OCI-LY3 (cell line): Measurements from ENCODE around the gene CCT3.

ENCODE experiments used
- H2AFZ ChIP-seq: fragments of 200-600, 300-600 bp; shearing (Covaris generic); 2 replicates; pipeline ENCODE4 v1.6.0; 2014; ENCODE audit warnings: antibody characterized with exemption, low read depth, low read length
- H3K27ac ChIP-seq: fragments of 200-600, 300-600 bp; sonication (generic); 2 replicates; pipeline ENCODE4 v1.5.1; 2014; ENCODE audit warnings: mild to moderate bottlenecking, low read length, moderate library complexity, mixed read lengths
- H3K27me3 ChIP-seq: fragments of 200-600, 300-600 bp; sonication (generic); 2 replicates; pipeline ENCODE4 v1.6.1; 2014; ENCODE audit warnings: low read depth, low read length, mixed read lengths
- H3K36me3 ChIP-seq: fragments of 200-600, 300-600 bp; sonication (generic); replicated peaks from 2 replicates; pipeline ENCODE3; 2014; ENCODE audit warnings: low read depth, low read length, mixed read lengths
- H3K4me1 ChIP-seq: fragments of 300-600, 200-600 bp; sonication (generic); 2 replicates; pipeline ENCODE4 v1.6.1; 2014; ENCODE audit warnings: low read length, mixed read lengths
- H3K4me2 ChIP-seq: fragments of 200-600, 300-600 bp; sonication (generic); 2 replicates; pipeline ENCODE4 v1.6.1; 2014; ENCODE audit warnings: low read length, mixed read lengths
- H3K4me3 ChIP-seq: fragments of 300-600, 200-600 bp; sonication (generic); 2 replicates; pipeline ENCODE4 v1.5.1; 2014; ENCODE audit warnings: antibody characterized with exemption, mild to moderate bottlenecking, low read length, moderate library complexity
- H3K79me2 ChIP-seq: fragments of 300-600, 200-600 bp; shearing (Covaris generic); 2 replicates; pipeline ENCODE4 v1.6.1; 2014; ENCODE audit warnings: mild to moderate bottlenecking, low read length, mixed read lengths
- H3K9ac ChIP-seq: fragments of 300-600, 200-600 bp; shearing (Covaris generic); 2 replicates; pipeline ENCODE4 v1.6.0; 2014; ENCODE audit warnings: mild to moderate bottlenecking, low read length, moderate library complexity
- H3K9me3 ChIP-seq: fragments of 200-600, 300-600 bp; shearing (Covaris generic); 2 replicates; pipeline ENCODE4 v1.6.1; 2014; ENCODE audit warnings: low read length, mixed read lengths; ENCODE audit not compliant: insufficient read depth
- H4K20me1 ChIP-seq: fragments of 200-600, 300-600 bp; sonication (generic); 2 replicates; pipeline ENCODE4 v1.6.1; 2016; ENCODE audit warnings: low read length, mixed read lengths; ENCODE audit not compliant: insufficient read depth
- EZH2phosphoT487 ChIP-seq: fragments of 200-600 bp; shearing (Covaris generic); IDR thresholded peaks from 2 replicates; pipeline ENCODE4 v1.6.1; 2018; ENCODE audit warnings: antibody characterized with exemption, mixed run types, low read depth
- TF ChIP-seq, protein P1 (sequence below): fragments of 200-600, 300-600 bp; sonication (generic); IDR thresholded peaks from 2 replicates; pipeline ENCODE4 v1.5.1; 2014; ENCODE audit warnings: antibody characterized with exemption, low read length, low read depth

The CCT3 gene

GRCh38 chr1:156376958-156377919 lies 39.1 kb upstream of the CCT3 start:
- Histone ChIP-seq H3K4me3 (no peak overlapping the region), H3K36me3 (no peaks in the 10 kb centered on the region), H3K79me2 (no peaks in the 10 kb centered on the region), H3K27ac (no peak overlapping the region), H3K4me1 (no peaks in the 10 kb centered on the region), H3K4me2 (no peak overlapping the region), H2AFZ (0 out of 2 replicates have a peak overlapping the region, but pooled peaks have one; percentile 18), H3K9me3 (no peaks in the 10 kb centered on the region), H3K9ac (no peak overlapping the region), H4K20me1 (no peaks in the 10 kb centered on the region), H3K27me3 (peaks cover 26% of the 10 kb centered on the region)
- no peak for TF ChIP-seq EZH2phosphoT487

GRCh38 chr1:156376146-156376545 lies 38.1 kb upstream of the CCT3 start:
- Histone ChIP-seq H3K9ac (no peak overlapping the region), H3K4me1 (no peaks in the 10 kb centered on the region)
- TF ChIP-seq EZH2phosphoT487 = no peak
- TF ChIP-seq, protein P1, sequence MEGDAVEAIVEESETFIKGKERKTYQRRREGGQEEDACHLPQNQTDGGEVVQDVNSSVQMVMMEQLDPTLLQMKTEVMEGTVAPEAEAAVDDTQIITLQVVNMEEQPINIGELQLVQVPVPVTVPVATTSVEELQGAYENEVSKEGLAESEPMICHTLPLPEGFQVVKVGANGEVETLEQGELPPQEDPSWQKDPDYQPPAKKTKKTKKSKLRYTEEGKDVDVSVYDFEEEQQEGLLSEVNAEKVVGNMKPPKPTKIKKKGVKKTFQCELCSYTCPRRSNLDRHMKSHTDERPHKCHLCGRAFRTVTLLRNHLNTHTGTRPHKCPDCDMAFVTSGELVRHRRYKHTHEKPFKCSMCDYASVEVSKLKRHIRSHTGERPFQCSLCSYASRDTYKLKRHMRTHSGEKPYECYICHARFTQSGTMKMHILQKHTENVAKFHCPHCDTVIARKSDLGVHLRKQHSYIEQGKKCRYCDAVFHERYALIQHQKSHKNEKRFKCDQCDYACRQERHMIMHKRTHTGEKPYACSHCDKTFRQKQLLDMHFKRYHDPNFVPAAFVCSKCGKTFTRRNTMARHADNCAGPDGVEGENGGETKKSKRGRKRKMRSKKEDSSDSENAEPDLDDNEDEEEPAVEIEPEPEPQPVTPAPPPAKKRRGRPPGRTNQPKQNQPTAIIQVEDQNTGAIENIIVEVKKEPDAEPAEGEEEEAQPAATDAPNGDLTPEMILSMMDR = no peak

GRCh38 chr1:156373546-156373945 lies 35.5 kb upstream of the CCT3 start:
- Histone ChIP-seq H2AFZ (no peak overlapping the region), H3K27me3 (peaks cover 33% of the 10 kb centered on the region), H3K4me3 (no peak overlapping the region), H3K9ac (no peak overlapping the region), H3K27ac (no peak overlapping the region), H3K9me3 (no peaks in the 10 kb centered on the region), H3K36me3 (no peaks in the 10 kb centered on the region), H4K20me1 (no peaks in the 10 kb centered on the region), H3K4me2 (no peak overlapping the region), H3K79me2 (no peaks in the 10 kb centered on the region), H3K4me1 (no peaks in the 10 kb centered on the region)
- TF ChIP-seq, protein P1 = no peak
- no peak for TF ChIP-seq EZH2phosphoT487

More at GRCh38 chr1:156376146-156376545, 38.1 kb upstream of the CCT3 start:
- Histone ChIP-seq H2AFZ (no peak overlapping the region), H3K9me3 (no peaks in the 10 kb centered on the region), H3K27me3 (peaks cover 33% of the 10 kb centered on the region), H3K27ac (no peak overlapping the region), H4K20me1 (no peaks in the 10 kb centered on the region), H3K4me3 (no peak overlapping the region), H3K79me2 (no peaks in the 10 kb centered on the region), H3K36me3 (no peaks in the 10 kb centered on the region), H3K4me2 (no peak overlapping the region)

DNA sequence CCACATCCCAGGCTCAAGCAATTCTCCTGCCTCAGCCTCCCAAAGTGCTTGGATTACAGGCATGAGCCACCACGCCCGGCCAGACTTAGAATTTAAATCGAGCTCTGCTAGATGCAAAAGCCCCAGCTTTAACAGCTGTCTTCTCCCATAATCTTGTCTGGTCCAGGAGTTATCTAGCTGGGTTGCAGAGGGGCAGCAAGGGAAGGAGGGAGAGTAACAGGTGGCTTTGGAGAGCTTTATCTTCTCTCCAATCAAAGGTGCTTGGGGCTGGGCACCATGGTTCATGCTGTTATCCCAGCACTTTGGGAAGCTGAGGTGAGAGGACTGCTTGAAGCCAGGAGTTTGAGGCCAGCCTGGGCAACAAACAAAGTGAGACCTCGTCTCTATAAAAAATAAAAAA lies 34.8 kb upstream of the CCT3 start:
- H3K27me3 ChIP-seq = peaks cover 33% of the 10 kb centered on the region
- no peaks in the 10 kb centered on the region for H3K36me3 ChIP-seq
- H3K79me2 ChIP-seq = no peaks in the 10 kb centered on the region
- H2AFZ ChIP-seq = no peak overlapping the region
- no peaks in the 10 kb centered on the region for H4K20me1 ChIP-seq
- no peaks in the 10 kb centered on the region for H3K9me3 ChIP-seq
- no peaks in the 10 kb centered on the region for H3K4me1 ChIP-seq
- no peak overlapping the region for H3K9ac ChIP-seq
- no peak overlapping the region for H3K4me2 ChIP-seq
- TF ChIP-seq, protein P1 = no peak
- no peak for TF ChIP-seq EZH2phosphoT487
- no peak overlapping the region for H3K27ac ChIP-seq
- H3K4me3 ChIP-seq = no peak overlapping the region
